Measurements from ENCODE around the gene TTR. TPM values are rescaled to one million over a fixed set of nuclear protein-coding genes. Genes with fewer than 3 reads are reported as not detected.

The TTR gene
- total and polyA plus RNA-seq, 2 experiments from 2014 or later = not detected

DNA sequence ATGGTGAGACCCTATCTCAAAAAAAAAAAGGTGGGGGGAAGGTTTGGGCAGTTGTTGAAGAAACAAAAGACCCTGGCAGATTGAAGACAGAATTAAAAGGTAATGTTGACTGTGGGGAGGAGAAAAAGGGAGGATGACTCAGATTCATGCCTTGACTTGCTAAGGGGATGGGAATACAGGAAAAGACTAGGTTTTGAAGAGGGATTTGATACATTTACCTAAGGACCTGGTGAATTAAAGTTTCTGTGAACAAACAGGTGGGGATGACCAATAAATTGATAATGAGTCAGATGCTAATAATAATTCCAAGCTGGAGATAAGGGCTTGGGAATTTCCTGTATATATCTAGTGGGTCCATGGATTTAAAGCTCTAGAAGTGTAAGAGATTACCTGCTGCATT is 27.6 kb downstream of the TTR start:
- H3F3A ChIP-seq (replicated peaks; ENCODE audit: low read depth) = no peaks in the 10 kb centered on the region
- DNase-seq (ENCODE audit: low spot score) (no peak), ATAC-seq (no peak)
- TF ChIP-seq STAT1 (IDR thresholded peaks at IDR 0.05; ENCODE audit: unreplicated experiment) (no peak), POLR2AphosphoS5 (IDR thresholded peaks at IDR 0.05; ENCODE audit: low read depth) (no peak), ZNF114 (CRISPR knock-in tag; IDR thresholded peaks at IDR 0.05) (no peak), CREB1 (CRISPR knock-in tag; IDR thresholded peaks at IDR 0.05; ENCODE audit: low read depth) (no peak), JUNB (IDR thresholded peaks at IDR 0.05; ENCODE audit: unreplicated experiment) (no peak), NANOG (IDR thresholded peaks at IDR 0.05; ENCODE audit: borderline replicate concordance) (no peak), ZNF331 (CRISPR knock-in tag; IDR thresholded peaks at IDR 0.05; ENCODE audit: low read depth) (no peak), EZH2phosphoT487 (IDR thresholded peaks at IDR 0.05; ENCODE audit: unreplicated experiment) (no peak), EZH2 (IDR thresholded peaks at IDR 0.05; ENCODE audit: low read depth, unreplicated experiment) (no peak)
- TF ChIP-seq, protein P1, sequence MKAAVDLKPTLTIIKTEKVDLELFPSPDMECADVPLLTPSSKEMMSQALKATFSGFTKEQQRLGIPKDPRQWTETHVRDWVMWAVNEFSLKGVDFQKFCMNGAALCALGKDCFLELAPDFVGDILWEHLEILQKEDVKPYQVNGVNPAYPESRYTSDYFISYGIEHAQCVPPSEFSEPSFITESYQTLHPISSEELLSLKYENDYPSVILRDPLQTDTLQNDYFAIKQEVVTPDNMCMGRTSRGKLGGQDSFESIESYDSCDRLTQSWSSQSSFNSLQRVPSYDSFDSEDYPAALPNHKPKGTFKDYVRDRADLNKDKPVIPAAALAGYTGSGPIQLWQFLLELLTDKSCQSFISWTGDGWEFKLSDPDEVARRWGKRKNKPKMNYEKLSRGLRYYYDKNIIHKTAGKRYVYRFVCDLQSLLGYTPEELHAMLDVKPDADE (IDR thresholded peaks at IDR 0.05) = no peak
- TF ChIP-seq, protein P2, sequence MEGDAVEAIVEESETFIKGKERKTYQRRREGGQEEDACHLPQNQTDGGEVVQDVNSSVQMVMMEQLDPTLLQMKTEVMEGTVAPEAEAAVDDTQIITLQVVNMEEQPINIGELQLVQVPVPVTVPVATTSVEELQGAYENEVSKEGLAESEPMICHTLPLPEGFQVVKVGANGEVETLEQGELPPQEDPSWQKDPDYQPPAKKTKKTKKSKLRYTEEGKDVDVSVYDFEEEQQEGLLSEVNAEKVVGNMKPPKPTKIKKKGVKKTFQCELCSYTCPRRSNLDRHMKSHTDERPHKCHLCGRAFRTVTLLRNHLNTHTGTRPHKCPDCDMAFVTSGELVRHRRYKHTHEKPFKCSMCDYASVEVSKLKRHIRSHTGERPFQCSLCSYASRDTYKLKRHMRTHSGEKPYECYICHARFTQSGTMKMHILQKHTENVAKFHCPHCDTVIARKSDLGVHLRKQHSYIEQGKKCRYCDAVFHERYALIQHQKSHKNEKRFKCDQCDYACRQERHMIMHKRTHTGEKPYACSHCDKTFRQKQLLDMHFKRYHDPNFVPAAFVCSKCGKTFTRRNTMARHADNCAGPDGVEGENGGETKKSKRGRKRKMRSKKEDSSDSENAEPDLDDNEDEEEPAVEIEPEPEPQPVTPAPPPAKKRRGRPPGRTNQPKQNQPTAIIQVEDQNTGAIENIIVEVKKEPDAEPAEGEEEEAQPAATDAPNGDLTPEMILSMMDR (conservative IDR thresholded peaks at IDR 0.05; ENCODE audit: low read depth in 2 of 2) = no peak
- TF ChIP-seq, protein P3, sequence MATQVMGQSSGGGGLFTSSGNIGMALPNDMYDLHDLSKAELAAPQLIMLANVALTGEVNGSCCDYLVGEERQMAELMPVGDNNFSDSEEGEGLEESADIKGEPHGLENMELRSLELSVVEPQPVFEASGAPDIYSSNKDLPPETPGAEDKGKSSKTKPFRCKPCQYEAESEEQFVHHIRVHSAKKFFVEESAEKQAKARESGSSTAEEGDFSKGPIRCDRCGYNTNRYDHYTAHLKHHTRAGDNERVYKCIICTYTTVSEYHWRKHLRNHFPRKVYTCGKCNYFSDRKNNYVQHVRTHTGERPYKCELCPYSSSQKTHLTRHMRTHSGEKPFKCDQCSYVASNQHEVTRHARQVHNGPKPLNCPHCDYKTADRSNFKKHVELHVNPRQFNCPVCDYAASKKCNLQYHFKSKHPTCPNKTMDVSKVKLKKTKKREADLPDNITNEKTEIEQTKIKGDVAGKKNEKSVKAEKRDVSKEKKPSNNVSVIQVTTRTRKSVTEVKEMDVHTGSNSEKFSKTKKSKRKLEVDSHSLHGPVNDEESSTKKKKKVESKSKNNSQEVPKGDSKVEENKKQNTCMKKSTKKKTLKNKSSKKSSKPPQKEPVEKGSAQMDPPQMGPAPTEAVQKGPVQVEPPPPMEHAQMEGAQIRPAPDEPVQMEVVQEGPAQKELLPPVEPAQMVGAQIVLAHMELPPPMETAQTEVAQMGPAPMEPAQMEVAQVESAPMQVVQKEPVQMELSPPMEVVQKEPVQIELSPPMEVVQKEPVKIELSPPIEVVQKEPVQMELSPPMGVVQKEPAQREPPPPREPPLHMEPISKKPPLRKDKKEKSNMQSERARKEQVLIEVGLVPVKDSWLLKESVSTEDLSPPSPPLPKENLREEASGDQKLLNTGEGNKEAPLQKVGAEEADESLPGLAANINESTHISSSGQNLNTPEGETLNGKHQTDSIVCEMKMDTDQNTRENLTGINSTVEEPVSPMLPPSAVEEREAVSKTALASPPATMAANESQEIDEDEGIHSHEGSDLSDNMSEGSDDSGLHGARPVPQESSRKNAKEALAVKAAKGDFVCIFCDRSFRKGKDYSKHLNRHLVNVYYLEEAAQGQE (IDR thresholded peaks at IDR 0.05; ENCODE audit: unreplicated experiment) = no peak
- TF ChIP-seq, protein P4, sequence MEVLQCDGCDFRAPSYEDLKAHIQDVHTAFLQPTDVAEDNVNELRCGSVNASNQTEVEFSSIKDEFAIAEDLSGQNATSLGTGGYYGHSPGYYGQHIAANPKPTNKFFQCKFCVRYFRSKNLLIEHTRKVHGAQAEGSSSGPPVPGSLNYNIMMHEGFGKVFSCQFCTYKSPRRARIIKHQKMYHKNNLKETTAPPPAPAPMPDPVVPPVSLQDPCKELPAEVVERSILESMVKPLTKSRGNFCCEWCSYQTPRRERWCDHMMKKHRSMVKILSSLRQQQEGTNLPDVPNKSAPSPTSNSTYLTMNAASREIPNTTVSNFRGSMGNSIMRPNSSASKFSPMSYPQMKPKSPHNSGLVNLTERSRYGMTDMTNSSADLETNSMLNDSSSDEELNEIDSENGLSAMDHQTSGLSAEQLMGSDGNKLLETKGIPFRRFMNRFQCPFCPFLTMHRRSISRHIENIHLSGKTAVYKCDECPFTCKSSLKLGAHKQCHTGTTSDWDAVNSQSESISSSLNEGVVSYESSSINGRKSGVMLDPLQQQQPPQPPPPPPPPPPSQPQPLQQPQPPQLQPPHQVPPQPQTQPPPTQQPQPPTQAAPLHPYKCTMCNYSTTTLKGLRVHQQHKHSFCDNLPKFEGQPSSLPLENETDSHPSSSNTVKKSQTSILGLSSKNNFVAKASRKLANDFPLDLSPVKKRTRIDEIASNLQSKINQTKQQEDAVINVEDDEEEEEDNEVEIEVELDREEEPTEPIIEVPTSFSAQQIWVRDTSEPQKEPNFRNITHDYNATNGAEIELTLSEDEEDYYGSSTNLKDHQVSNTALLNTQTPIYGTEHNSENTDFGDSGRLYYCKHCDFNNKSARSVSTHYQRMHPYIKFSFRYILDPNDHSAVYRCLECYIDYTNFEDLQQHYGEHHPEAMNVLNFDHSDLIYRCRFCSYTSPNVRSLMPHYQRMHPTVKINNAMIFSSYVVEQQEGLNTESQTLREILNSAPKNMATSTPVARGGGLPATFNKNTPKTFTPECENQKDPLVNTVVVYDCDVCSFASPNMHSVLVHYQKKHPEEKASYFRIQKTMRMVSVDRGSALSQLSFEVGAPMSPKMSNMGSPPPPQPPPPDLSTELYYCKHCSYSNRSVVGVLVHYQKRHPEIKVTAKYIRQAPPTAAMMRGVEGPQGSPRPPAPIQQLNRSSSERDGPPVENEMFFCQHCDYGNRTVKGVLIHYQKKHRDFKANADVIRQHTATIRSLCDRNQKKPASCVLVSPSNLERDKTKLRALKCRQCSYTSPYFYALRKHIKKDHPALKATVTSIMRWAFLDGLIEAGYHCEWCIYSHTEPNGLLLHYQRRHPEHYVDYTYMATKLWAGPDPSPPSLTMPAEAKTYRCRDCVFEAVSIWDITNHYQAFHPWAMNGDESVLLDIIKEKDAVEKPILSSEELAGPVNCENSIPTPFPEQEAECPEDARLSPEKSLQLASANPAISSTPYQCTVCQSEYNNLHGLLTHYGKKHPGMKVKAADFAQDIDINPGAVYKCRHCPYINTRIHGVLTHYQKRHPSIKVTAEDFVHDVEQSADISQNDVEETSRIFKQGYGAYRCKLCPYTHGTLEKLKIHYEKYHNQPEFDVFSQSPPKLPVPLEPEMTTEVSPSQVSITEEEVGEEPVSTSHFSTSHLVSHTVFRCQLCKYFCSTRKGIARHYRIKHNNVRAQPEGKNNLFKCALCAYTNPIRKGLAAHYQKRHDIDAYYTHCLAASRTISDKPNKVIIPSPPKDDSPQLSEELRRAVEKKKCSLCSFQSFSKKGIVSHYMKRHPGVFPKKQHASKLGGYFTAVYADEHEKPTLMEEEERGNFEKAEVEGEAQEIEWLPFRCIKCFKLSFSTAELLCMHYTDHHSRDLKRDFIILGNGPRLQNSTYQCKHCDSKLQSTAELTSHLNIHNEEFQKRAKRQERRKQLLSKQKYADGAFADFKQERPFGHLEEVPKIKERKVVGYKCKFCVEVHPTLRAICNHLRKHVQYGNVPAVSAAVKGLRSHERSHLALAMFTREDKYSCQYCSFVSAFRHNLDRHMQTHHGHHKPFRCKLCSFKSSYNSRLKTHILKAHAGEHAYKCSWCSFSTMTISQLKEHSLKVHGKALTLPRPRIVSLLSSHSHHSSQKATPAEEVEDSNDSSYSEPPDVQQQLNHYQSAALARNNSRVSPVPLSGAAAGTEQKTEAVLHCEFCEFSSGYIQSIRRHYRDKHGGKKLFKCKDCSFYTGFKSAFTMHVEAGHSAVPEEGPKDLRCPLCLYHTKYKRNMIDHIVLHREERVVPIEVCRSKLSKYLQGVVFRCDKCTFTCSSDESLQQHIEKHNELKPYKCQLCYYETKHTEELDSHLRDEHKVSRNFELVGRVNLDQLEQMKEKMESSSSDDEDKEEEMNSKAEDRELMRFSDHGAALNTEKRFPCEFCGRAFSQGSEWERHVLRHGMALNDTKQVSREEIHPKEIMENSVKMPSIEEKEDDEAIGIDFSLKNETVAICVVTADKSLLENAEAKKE (CRISPR knock-in tag; IDR thresholded peaks at IDR 0.05) = no peak
- H3K27me3 ChIP-seq (ENCODE audit: insufficient read depth) = no peaks in the 10 kb centered on the region
- H2AFZ ChIP-seq = no peak overlapping the region
- 0 out of 2 replicates have a peak, but pooled peaks cover 5% of the 10 kb centered on the region for H3K4me1 ChIP-seq (ENCODE audit: insufficient read depth)
- H3K9me2 ChIP-seq (ENCODE audit: insufficient read depth) = no peaks in the 10 kb centered on the region; the same call in 1 of the 2 replicates
- no peak overlapping the region for H3K4me2 ChIP-seq
- no peaks in the 10 kb centered on the region for H3K27me3 Mint-ChIP-seq (ENCODE audit: insufficient read depth, low read depth, poor library complexity)
- H3K79me2 ChIP-seq (replicated peaks; ENCODE audit: insufficient read depth) = no peaks in the 10 kb centered on the region
- H3K36me3 ChIP-seq (ENCODE audit: insufficient read depth) = no peaks in the 10 kb centered on the region
- H3K4me3 Mint-ChIP-seq = no peak overlapping the region
- H3K27ac Mint-ChIP-seq = no peak overlapping the region
- no peaks in the 10 kb centered on the region for H4K20me1 ChIP-seq (replicated peaks; ENCODE audit: insufficient read depth)
- no peaks in the 10 kb centered on the region; the same call in 2 of the 3 replicates for H3K9me3 Mint-ChIP-seq
- H3K4me1 Mint-ChIP-seq = peaks cover 9% of the 10 kb centered on the region; the same call in 2 of the 3 replicates
- H3K4me3 ChIP-seq = no peak overlapping the region
- H3K36me3 Mint-ChIP-seq (ENCODE audit: low read depth) = no peaks in the 10 kb centered on the region
- no peak overlapping the region; the same call in 1 of the 2 replicates for H3K27ac ChIP-seq (ENCODE audit: low read depth)
